Epidermal melanocyte (primary cell): ENCODE measurements around the gene PSMB9.
"Not testable (repeated sequence)": the region's sequence is repeated elsewhere in the genome, so short reads cannot be mapped to it uniquely, and the experiment has no call there.

Experiments used
- DNase-seq: peaks from one replicate; pipeline ENCODE4 v3.0.0; 2011; ENCODE audit warnings: low spot score; ENCODE audit not compliant: insufficient read length

The PSMB9 gene

GRCh38 chr6:32853541-32854375, at the start of gene PSMB9, which contains the start of gene TAP1:
Gene PSMB9, plus strand, starts transcription at chr6:32854192. Its CDS starts 38 bp downstream, at chr6:32854230.
Gene TAP1, minus strand, starts transcription at chr6:32853704. Its CDS starts 68 bp downstream, at chr6:32853636.
- DNase-seq = peak; percentile 92

GRCh38 chr6:32805404-32805803, 48.6 kb upstream of the PSMB9 start:
- not testable (repeated sequence) for DNase-seq

- no peak for DNase-seq
Observed at GRCh38 chr6:32807020-32807580, 46.9 kb upstream of the PSMB9 start.

GRCh38 chr6:32809171-32809570, 44.8 kb upstream of the PSMB9 start:
- DNase-seq = no peak

GRCh38 chr6:32814145-32814544, 39.8 kb upstream of the PSMB9 start:
- DNase-seq = no peak

GRCh38 chr6:32815115-32815514, 38.9 kb upstream of the PSMB9 start:
- DNase-seq = no peak

- no peak for DNase-seq
Observed at GRCh38 chr6:32815996-32816395, 38.0 kb upstream of the PSMB9 start.

- peak; percentile 62 for DNase-seq
Observed at GRCh38 chr6:32816746-32817204, 37.2 kb upstream of the PSMB9 start, which contains the start of gene HLA-DOB. Gene HLA-DOB, minus strand, starts transcription at chr6:32817002. Its CDS starts 51 bp downstream, at chr6:32816951.

GRCh38 chr6:32818867-32819266, 35.1 kb upstream of the PSMB9 start:
- DNase-seq = no peak

GRCh38 chr6:32819729-32820128, 34.3 kb upstream of the PSMB9 start:
- no peak for DNase-seq

- DNase-seq = peak; percentile 31
Observed at GRCh38 chr6:32825966-32826365, 28.0 kb upstream of the PSMB9 start.

- DNase-seq = no peak
Observed at GRCh38 chr6:32827025-32827424, 27.0 kb upstream of the PSMB9 start.

GRCh38 chr6:32829495-32829894, 24.5 kb upstream of the PSMB9 start:
- DNase-seq = no peak

GRCh38 chr6:32830017-32830416, 24.0 kb upstream of the PSMB9 start:
- no peak for DNase-seq

- no peak for DNase-seq
Observed at GRCh38 chr6:32830936-32831335, 23.1 kb upstream of the PSMB9 start.

GRCh38 chr6:32832535-32832934, 21.5 kb upstream of the PSMB9 start:
- DNase-seq = no peak

- no peak for DNase-seq
Observed at GRCh38 chr6:32833664-32834063, 20.3 kb upstream of the PSMB9 start.

GRCh38 chr6:32835167-32835893, 18.7 kb upstream of the PSMB9 start:
- no peak for DNase-seq

GRCh38 chr6:32836873-32837272, 17.1 kb upstream of the PSMB9 start:
- DNase-seq = no peak

- no peak for DNase-seq
Observed at GRCh38 chr6:32837651-32838113, 16.3 kb upstream of the PSMB9 start.

GRCh38 chr6:32838114-32838958, 15.7 kb upstream of the PSMB9 start, which contains the start of gene TAP2:
Gene TAP2, minus strand, starts transcription at chr6:32838739. Its CDS starts 506 bp downstream, at chr6:32838233.
- peak; percentile 93 for DNase-seq
